Suprapubic skin (tissue), 4 donors: ENCODE data around the gene MMAA. TPM values are rescaled to one million over a fixed set of nuclear protein-coding genes. Genes with fewer than 3 reads are reported as not detected.
"Not testable (repeated sequence)": the region's sequence is repeated elsewhere in the genome, so short reads cannot be mapped to it uniquely, and the experiment has no call there.

Experiments used
- DNase-seq, 2 donors: peaks; one replicate each; pipeline ENCODE4 v3.0.0-alpha.2; 2019; ENCODE audit warnings: low spot score in 2 of 2
- H3K27ac ChIP-seq: fragments of 200-600 bp; sonication (generic); one replicate; pipeline ENCODE4 v1.5.1; 2019
- H3K27me3 ChIP-seq: fragments of 200-600 bp; sonication (generic); one replicate; pipeline ENCODE4 v1.5.1; 2019
- H3K36me3 ChIP-seq: fragments of 200-600 bp; sonication (generic); one replicate; pipeline ENCODE4 v1.5.1; 2019
- H3K4me1 ChIP-seq: fragments of 200-600 bp; sonication (generic); one replicate; pipeline ENCODE4 v1.5.1; 2019
- H3K4me3 ChIP-seq: fragments of 200-600 bp; sonication (generic); one replicate; pipeline ENCODE4 v1.5.1; 2019; ENCODE audit warnings: mild to moderate bottlenecking
- H3K9me3 ChIP-seq: fragments of 200-600 bp; sonication (generic); one replicate; pipeline ENCODE4 v1.5.1; 2019
- CTCF ChIP-seq, 2 donors: fragments of 200-600 bp in 1 of 2; fragments of 450-650 bp in 1 of 2; sonication (generic) in 1 of 2; IDR thresholded peaks; one replicate each; pipeline ENCODE4 v1.5.1; 2016 to 2019; ENCODE audit warnings: antibody characterized with exemption in 2 of 2, mild to moderate bottlenecking in 1 of 2, moderate library complexity in 1 of 2
- EP300 ChIP-seq: sonication (generic); formaldehyde crosslinking; IDR thresholded peaks from one replicate; pipeline ENCODE4 v1.6.1; 2017; ENCODE audit warnings: antibody characterized with exemption
- POLR2A ChIP-seq, 2 donors: fragments of 450-650 bp; IDR thresholded peaks; one replicate each; pipeline ENCODE4 v1.6.1; 2017; ENCODE audit warnings: antibody characterized with exemption in 2 of 2, mild to moderate bottlenecking in 2 of 2, moderate library complexity in 2 of 2
- POLR2AphosphoS5 ChIP-seq, 3 donors: sonication (generic); formaldehyde crosslinking; IDR thresholded peaks; one replicate each; pipeline ENCODE4 v1.6.1; 2017; ENCODE audit warnings: antibody characterized with exemption in 3 of 3
- WGBS: methylation state at CpG from one replicate; pipeline ENCODE4 v1.1.5; 2018; 5-methylcytosine and 5-hydroxymethylcytosine counted together
- total RNA-seq, 4 donors: library from RNA; depleted of rRNA; stranded (reverse); fragments of >200 nt; gene quantifications; one replicate each; pipeline ENCODE4 v1.1.0, GENCODE V29; 2016

The MMAA gene
- total RNA-seq = 1 to 10 TPM; 4.2 to 7.1 (median 6.4) TPM

DNA sequence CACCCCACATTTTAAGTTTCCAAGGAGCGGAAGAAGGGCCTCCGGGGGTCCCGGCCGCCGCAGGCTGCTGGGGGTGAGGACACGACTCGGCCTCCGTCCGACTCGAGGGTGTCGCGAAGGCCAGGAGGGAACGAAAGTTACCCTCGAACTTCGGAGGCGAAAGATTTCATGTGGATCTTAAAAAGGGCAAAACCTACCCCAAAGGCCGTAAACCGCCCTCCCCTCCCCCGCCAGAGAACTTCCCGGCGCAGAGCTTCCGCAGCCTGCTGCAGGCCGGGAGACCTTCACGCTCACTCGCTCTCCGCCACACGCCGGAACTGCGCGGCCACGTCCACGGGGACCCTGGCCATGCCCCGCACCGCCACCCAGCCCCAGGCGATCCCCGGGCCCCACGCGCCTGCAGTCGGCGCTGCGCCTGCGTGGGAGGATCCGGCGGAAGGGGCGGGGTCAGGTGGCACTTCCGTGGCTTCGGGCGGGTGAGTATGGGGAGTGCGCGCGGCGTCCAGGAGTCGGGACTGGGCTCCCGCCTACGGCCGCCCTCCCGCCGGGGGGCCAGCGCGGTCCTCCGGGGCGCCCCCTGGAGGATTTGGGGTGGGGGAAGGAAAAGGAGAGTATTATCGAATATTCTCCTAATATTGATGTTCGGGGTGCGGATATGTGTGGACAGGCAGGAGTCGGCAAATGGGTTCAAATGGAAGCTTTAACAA, at the start of gene MMAA:
TSS of gene MMAA (plus strand) at position 454 of the 707 bp plus-strand sequence. CDS start 19,755 bp downstream, outside the sequence.
- no peaks in the 10 kb centered on the region for H3K36me3 ChIP-seq
- TF ChIP-seq POLR2AphosphoS5 (IDR thresholded peaks at IDR 0.05) (peak; percentile 90 to 95 (median 94)), EP300 (no peak), CTCF (IDR thresholded peaks at IDR 0.05) (peak; percentile 28 to 64), POLR2A (IDR thresholded peaks at IDR 0.05) (peak; percentile 79 to 94)
- H3K27me3 ChIP-seq = no peaks in the 10 kb centered on the region
- H3K9me3 ChIP-seq = no peaks in the 10 kb centered on the region
- DNase-seq = peak; percentile 96 to 97
- peak within 1 kb of the TSS; percentile 72 for H3K4me3 ChIP-seq
- WGBS = 0% methylated on average over 25 of the region's 66 CpGs
- peak within 1 kb of the TSS; percentile 92 for H3K27ac ChIP-seq
- peaks cover 30% of the 10 kb centered on the region for H3K4me1 ChIP-seq

GRCh38 chr4:145574546-145574945, 44.6 kb upstream of the MMAA start:
- H3K27me3 ChIP-seq, H3K4me1 ChIP-seq, H3K27ac ChIP-seq, DNase-seq, H3K9me3 ChIP-seq, H3K36me3 ChIP-seq, H3K4me3 ChIP-seq: not testable (repeated sequence)
- WGBS = 73% methylated on average over 7 of the region's 7 CpGs

DNA sequence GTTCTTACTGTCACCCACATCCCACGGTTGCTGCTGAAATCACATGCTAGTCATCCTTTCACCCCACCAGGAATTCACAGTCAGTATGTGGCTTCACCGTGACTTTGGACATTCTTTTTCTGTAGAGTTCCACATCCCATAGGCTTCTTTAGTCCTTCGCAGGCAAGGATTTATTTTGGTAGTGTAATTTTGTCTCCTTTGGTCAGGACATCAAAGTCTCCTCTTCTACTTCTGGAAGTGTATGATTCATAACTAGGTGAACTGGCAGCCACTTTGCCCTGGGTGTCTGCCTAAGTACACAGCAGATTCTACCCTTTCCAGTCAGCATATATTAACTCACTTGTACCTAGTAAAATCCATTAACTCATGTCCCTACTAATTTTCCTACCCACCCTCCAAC, 38.3 kb upstream of the MMAA start:
- no peak for DNase-seq
- Histone ChIP-seq H3K9me3 (no peaks in the 10 kb centered on the region), H3K36me3 (no peaks in the 10 kb centered on the region), H3K27ac (no peak overlapping the region), H3K4me3 (no peak overlapping the region), H3K4me1 (no peaks in the 10 kb centered on the region), H3K27me3 (no peaks in the 10 kb centered on the region)
- TF ChIP-seq CTCF (IDR thresholded peaks at IDR 0.05) (no peak), EP300 (no peak), POLR2AphosphoS5 (IDR thresholded peaks at IDR 0.05) (no peak), POLR2A (IDR thresholded peaks at IDR 0.05) (no peak)
- WGBS = 62% methylated on average over 3 of the region's 3 CpGs

DNA sequence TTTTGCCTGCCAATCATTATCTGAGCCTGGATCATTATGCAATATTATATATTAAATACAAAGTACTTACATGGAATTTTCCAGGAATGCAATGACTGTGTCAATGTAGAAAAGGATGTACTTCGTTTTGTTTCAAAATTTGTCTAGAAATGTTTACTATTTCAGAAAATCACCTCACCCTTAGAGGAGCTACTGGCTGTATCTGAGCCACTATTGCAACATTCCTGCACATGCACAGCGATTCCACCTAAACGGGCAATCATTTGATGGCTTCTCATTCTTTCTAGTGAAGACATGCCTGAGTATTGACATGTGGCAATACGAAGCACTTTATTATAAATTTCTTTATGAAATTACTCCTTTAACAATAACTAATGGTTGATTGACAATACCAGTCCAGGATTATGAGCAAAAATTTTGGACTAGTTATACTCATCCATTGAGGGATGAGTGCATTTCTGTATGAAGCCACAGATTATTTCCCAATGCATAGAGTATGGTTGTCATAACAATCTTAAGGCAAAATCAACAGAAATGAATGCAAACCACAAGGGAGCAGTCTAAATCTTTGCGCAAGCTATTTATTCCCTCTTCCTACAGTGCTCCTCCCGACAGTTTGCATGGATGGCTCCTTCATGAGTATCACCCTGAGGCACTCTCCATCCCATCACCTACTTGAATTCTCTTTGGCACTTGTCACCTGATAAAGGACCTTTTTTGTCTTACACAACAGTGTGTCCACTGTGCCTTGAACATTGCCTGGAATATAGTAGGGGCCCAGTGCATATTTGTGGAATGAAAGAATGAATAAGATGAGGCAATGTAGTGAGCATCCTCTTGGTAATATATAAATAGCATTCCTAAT, 35.8 kb upstream of the MMAA start:
- DNase-seq = no peak
- Histone ChIP-seq H3K4me3 (no peak overlapping the region), H3K36me3 (no peaks in the 10 kb centered on the region), H3K4me1 (no peaks in the 10 kb centered on the region), H3K27me3 (no peaks in the 10 kb centered on the region), H3K9me3 (no peaks in the 10 kb centered on the region), H3K27ac (no peak overlapping the region)
- WGBS = 69% methylated on average over 6 of the region's 6 CpGs
- TF ChIP-seq EP300 (no peak), CTCF (IDR thresholded peaks at IDR 0.05) (no peak), POLR2AphosphoS5 (IDR thresholded peaks at IDR 0.05) (no peak), POLR2A (IDR thresholded peaks at IDR 0.05) (no peak)

DNA sequence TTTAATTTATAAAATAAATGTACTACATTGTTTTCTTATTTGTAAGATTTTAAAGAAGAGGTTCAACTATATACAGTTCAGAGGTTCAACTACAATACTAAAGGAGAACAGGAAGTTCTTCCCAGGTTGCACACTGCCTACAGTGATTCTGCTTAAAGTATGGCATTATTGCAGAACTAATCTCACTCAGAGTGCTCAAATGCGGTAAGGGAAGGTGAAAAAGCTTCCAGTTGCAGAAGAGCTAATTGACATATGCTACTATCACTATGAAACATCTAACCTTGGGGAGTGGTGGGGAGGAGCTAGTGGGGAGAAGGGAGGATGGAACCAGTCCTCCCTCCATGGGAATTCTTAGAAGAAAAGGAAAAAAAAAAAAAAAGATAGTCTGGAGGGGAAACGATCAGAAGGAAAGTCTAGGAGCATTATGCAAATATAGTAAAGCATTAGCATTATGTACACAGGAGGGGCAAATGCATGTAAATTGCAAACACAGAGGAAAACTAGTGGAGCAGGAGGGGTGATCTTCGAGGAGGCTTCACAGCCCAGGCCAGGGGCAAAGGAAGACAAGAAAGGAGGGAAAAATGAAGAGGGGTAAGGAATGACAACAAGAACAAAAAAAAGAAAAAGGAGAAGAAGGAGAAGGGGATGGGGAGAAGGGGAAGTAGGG, 32.0 kb upstream of the MMAA start:
- no peaks in the 10 kb centered on the region for H3K36me3 ChIP-seq
- TF ChIP-seq POLR2AphosphoS5 (IDR thresholded peaks at IDR 0.05) = no peak
- no peak for TF ChIP-seq EP300
- no peak for TF ChIP-seq POLR2A (IDR thresholded peaks at IDR 0.05)
- no peak for TF ChIP-seq CTCF (IDR thresholded peaks at IDR 0.05)
- no peak for DNase-seq
- H3K4me3 ChIP-seq = no peak overlapping the region
- H3K27ac ChIP-seq = no peak overlapping the region
- no peaks in the 10 kb centered on the region for H3K4me1 ChIP-seq
- WGBS = 58% methylated on average over 3 of the region's 3 CpGs
- no peaks in the 10 kb centered on the region for H3K9me3 ChIP-seq
- no peaks in the 10 kb centered on the region for H3K27me3 ChIP-seq

DNA sequence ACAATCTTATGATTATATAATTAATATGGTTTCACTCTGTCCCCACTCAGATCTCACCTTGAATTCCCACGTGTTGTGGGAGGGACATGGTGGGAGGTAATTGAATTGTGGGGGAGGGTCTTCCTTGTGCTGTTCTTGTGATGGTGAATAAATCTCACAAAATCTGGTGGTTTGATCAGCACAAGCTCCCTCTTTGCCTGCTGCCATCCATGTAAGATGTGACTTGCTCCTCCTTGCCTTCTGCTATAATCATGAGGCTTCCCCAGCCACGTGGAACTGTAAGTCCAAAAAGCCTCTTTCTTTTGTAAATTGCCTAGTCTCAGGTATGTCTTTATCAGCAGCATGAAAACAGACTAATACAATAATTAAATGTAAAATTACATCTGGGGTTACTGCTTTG, 29.8 kb upstream of the MMAA start:
- not testable (repeated sequence) for H3K36me3 ChIP-seq, H3K27me3 ChIP-seq, H3K9me3 ChIP-seq, H3K4me1 ChIP-seq, H3K4me3 ChIP-seq, H3K27ac ChIP-seq, DNase-seq
- 79% methylated on average over 2 of the region's 2 CpGs for WGBS
